Coronary artery (tissue), 2 donors: ENCODE measurements around the gene UMAD1.
A peak's percentile ranks its signal among the peaks of the same experiment; 100 is the strongest.

ENCODE experiments used
- DNase-seq: peaks from one replicate; pipeline ENCODE4 v3.0.0-alpha.2; 2017; ENCODE audit warnings: low spot score
- H3K27ac ChIP-seq, 2 donors: fragments of 200-600 bp; sonication (generic); one replicate each; pipeline ENCODE4 v1.5.1; 2016 to 2019
- H3K4me3 ChIP-seq: fragments of 200-600 bp; sonication (generic); 2 replicates; pipeline ENCODE4 v1.5.1; 2016; ENCODE audit warnings: mild to moderate bottlenecking, moderate library complexity
- TF ChIP-seq, protein P1 (sequence below): fragments of 200-600 bp; sonication (generic); IDR thresholded peaks from one replicate; pipeline ENCODE4 v1.5.1; 2019; ENCODE audit warnings: antibody characterized with exemption

Gene UMAD1

DNA sequence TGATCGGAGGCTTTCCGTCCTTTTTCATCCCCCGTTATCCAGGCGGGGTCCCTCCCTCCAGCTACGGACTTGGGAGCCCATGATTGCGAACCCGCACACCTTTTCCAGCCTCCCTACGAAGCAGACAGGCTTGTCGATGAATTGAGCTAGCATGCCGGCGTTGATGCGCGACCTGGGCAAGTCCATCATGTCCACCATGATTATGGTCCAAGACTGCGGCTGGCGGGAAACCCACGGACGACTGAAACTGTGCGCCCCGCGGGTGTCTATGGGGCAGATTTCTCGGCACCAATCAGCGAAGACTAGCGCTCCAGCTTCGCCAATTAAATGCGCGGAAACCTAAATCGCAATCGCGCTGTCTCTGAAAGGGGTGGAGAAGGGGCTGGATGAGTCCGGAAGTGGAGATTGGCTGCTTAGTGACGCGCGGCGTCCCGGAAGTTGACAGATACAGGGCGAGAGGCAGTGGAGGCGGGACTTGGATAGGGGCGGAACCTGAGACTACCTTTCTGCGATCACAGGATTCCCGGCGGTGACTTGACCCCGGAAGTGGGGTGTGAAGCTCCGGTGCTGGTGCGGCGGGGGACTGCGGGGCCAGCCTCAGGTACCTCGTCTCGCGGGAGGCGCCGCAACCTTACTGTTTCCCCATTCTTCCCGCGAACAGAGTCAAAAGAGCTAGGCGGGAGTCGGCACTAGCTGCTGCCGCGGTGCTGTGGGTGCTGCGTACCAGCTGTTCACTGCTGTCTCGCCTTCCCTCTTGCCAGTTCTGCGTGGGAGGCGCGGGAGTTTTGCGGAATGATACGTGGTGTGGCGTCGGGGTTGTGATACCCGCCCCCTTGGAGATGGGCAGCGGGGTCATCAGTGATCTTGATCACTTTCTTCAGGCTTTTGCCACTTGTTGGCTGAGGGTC, at the start of gene UMAD1:
Gene UMAD1, plus strand, starts transcription at position 532 of the 908 bp plus-strand sequence. CDS start 32,620 bp downstream, outside the sequence.
- peak; percentile 100 for DNase-seq
- peak within 1 kb of the TSS; percentile 78 to 93 for H3K27ac ChIP-seq
- TF ChIP-seq, protein P1, sequence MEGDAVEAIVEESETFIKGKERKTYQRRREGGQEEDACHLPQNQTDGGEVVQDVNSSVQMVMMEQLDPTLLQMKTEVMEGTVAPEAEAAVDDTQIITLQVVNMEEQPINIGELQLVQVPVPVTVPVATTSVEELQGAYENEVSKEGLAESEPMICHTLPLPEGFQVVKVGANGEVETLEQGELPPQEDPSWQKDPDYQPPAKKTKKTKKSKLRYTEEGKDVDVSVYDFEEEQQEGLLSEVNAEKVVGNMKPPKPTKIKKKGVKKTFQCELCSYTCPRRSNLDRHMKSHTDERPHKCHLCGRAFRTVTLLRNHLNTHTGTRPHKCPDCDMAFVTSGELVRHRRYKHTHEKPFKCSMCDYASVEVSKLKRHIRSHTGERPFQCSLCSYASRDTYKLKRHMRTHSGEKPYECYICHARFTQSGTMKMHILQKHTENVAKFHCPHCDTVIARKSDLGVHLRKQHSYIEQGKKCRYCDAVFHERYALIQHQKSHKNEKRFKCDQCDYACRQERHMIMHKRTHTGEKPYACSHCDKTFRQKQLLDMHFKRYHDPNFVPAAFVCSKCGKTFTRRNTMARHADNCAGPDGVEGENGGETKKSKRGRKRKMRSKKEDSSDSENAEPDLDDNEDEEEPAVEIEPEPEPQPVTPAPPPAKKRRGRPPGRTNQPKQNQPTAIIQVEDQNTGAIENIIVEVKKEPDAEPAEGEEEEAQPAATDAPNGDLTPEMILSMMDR, result no peak
- peak within 1 kb of the TSS; percentile 92 for H3K4me3 ChIP-seq

DNA sequence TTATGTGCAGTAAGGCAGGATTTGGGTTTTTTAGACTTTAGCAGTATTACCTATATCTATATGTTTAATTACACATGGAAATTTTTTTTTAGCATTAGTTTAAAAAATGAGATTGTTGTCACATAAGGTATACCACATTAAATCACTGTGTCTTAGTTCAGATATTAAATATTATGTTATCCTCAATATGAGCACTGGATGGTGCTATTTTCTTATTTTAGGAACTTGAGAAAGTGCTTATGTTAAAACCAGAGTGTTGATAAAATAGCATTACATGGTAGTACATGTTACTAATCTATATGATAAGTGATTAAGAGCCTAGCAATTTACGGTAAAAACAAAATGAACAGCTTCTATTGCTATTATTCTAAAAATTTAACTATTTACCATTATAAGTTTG, 45.1 kb upstream of the UMAD1 start:
- DNase-seq, result no peak
- TF ChIP-seq, protein P1, result no peak
- Histone ChIP-seq H3K4me3 (no peak overlapping the region), H3K27ac (no peak overlapping the region)

DNA sequence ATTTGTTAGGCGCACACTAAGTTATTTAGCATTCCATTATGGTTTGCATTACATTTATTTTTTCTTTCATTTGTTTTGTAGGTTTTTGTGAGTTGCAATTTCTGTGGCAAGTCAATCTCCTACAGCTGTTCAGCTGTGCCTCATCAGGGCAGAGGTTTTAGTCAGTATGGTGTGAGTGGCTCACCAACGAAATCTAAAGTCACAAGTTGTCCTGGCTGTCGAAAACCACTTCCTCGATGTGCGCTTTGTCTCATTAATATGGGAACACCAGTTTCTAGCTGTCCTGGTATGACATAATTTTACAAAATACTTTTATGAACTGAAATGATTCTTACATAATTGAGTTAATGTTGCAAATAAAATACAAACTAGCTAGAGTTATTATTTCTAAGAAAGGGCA, 44.4 kb upstream of the UMAD1 start:
- no peak overlapping the region for H3K27ac ChIP-seq
- H3K4me3 ChIP-seq, result no peak overlapping the region
- no peak for DNase-seq
- TF ChIP-seq, protein P1, result no peak

DNA sequence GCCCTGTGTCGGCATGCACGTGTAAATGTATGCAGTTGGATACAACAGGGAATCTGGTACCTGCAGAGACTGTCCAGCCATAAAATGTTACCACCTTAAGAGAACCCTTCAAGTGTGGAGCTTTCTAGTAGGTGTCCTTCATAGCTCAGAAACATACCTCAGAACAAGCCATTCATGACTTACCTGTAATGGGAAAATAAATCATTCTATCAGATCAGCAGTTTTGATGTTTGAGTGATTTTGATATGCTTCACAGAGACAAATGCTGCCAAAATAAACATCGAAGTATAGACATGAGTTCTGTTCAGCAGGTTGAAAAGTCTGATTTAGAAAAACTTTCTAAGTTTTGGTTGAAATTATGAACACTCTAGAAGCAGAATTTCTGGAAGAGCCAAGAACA, 33.5 kb upstream of the UMAD1 start:
- DNase-seq, result no peak
- no peak overlapping the region for H3K27ac ChIP-seq
- TF ChIP-seq, protein P1, result no peak
- H3K4me3 ChIP-seq, result no peak overlapping the region

- H3K27ac ChIP-seq, result no peak overlapping the region
- H3K4me3 ChIP-seq, result no peak overlapping the region
- no peak for DNase-seq
- TF ChIP-seq, protein P1, result no peak
These were observed 31.2 kb upstream of the UMAD1 start for GRCh38 chr7:7609330-7609729.

DNA sequence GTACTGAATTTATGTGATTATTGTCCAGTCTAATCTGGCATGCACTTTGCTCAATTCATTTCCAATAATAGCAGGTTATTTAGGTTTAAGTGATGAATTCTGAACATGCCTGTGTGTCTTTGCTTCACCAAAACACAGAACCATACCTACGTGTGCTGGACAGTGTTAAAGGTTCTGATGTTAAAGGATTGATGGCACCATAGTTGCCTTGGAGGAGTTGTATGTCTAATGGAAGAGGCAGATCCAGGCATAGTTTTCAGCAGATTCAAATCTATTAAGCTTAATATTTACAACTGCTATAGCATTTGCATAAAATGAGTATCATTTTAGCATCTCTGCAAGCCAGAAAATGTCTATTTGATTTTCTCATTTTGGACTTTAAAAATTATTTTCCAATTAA, 28.0 kb upstream of the UMAD1 start:
- H3K27ac ChIP-seq, result no peak overlapping the region
- TF ChIP-seq, protein P1, result no peak
- no peak for DNase-seq
- no peak overlapping the region for H3K4me3 ChIP-seq

DNA sequence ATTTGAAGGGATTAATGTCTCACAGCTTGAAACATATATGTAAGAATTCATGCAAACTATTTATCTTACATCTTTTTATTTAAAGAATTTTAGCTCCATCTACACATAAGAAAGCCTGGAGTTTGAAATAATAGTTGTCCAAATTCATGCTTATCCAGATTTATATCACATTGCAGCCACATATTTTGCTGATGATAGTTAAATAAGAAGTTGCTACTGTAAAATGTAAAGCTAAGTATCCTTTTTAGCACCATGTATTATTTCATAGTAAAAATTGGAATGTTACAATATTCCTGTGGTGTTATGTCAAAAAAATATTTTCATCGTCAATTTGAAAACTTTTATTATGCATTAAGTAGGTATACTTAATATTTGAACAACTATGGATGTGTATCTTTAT, 27.3 kb upstream of the UMAD1 start:
- no peak for DNase-seq
- TF ChIP-seq, protein P1, result no peak
- Histone ChIP-seq H3K4me3 (no peak overlapping the region), H3K27ac (no peak overlapping the region)
